DND-41 (cell line): Measurements from ENCODE around the gene SNAPC2.

Experiments used
- ATAC-seq: fragments of 200-7000 bp; cut with Tn5 transposase; 3 replicates; pipeline ENCODE4 v1.9.1; 2021; ENCODE audit warnings: low read depth; ENCODE audit not compliant: insufficient read depth
- DNase-seq: peaks from one replicate; pipeline ENCODE4 v3.0.0-alpha.2; 2020
- H2AFZ ChIP-seq: 2 replicates; pipeline ENCODE4 v1.6.0; 2012; ENCODE audit warnings: low read depth, low read length
- H3K27ac ChIP-seq: 2 replicates; pipeline ENCODE4 v1.5.1; 2012; ENCODE audit warnings: low read length, inconsistent platforms
- H3K27me3 ChIP-seq: fragments of 200-600 bp; sonication (generic); 2 replicates; pipeline ENCODE4 v1.6.0; 2012; ENCODE audit warnings: low read length, mild to moderate bottlenecking, inconsistent platforms; ENCODE audit not compliant: insufficient read depth, poor library complexity
- H3K36me3 ChIP-seq: 2 replicates; pipeline ENCODE4 v1.5.1; 2012; ENCODE audit warnings: low read length, inconsistent platforms; ENCODE audit not compliant: insufficient read depth
- H3K4me1 ChIP-seq: 2 replicates; pipeline ENCODE4 v1.5.1; 2012; ENCODE audit warnings: mild to moderate bottlenecking, low read length; ENCODE audit not compliant: insufficient read depth
- H3K4me2 ChIP-seq: 2 replicates; pipeline ENCODE4 v1.6.0; 2012; ENCODE audit warnings: mild to moderate bottlenecking, moderate library complexity, low read length, inconsistent platforms; ENCODE audit not compliant: insufficient read depth
- H3K4me3 ChIP-seq, 2 experiments: fragments of 200-600 bp in 1 of 2; shearing (Covaris generic) in 1 of 2; 2 replicates each; pipeline ENCODE4 v1.5.1; 2012 to 2016; ENCODE audit warnings: inconsistent platforms in 2 of 2, low read length in 2 of 2, mild to moderate bottlenecking in 2 of 2, low read depth in 1 of 2, moderate library complexity in 1 of 2
- H3K79me2 ChIP-seq: 2 replicates; pipeline ENCODE4 v1.6.0; 2012; ENCODE audit warnings: low read length, inconsistent platforms; ENCODE audit not compliant: insufficient read depth
- H3K9ac ChIP-seq: 2 replicates; pipeline ENCODE4 v1.6.0; 2012; ENCODE audit warnings: low read depth, mild to moderate bottlenecking, inconsistent platforms, low read length, moderate library complexity
- H3K9me3 ChIP-seq: 2 replicates; pipeline ENCODE4 v1.5.1; 2012; ENCODE audit warnings: low read length, moderate library complexity, mild to moderate bottlenecking, inconsistent platforms; ENCODE audit not compliant: insufficient read depth, severe bottlenecking
- H4K20me1 ChIP-seq: 2 replicates; pipeline ENCODE4 v1.6.0; 2012; ENCODE audit warnings: low read length; ENCODE audit not compliant: insufficient read depth
- EZH2 ChIP-seq: IDR thresholded peaks from 3 replicates; pipeline ENCODE4 v1.6.1; 2012; ENCODE audit warnings: borderline replicate concordance, low read depth, mild to moderate bottlenecking, moderate library complexity, low read length, inconsistent platforms; ENCODE audit not compliant: severe bottlenecking
- TF ChIP-seq, protein P1 (sequence below): IDR thresholded peaks from 2 replicates; pipeline ENCODE4 v1.5.1; 2012; ENCODE audit warnings: borderline replicate concordance, low read length, moderate library complexity, mild to moderate bottlenecking; ENCODE audit not compliant: poor library complexity, severe bottlenecking; ENCODE audit errors: extremely low read depth

SNAPC2 gene

DNA sequence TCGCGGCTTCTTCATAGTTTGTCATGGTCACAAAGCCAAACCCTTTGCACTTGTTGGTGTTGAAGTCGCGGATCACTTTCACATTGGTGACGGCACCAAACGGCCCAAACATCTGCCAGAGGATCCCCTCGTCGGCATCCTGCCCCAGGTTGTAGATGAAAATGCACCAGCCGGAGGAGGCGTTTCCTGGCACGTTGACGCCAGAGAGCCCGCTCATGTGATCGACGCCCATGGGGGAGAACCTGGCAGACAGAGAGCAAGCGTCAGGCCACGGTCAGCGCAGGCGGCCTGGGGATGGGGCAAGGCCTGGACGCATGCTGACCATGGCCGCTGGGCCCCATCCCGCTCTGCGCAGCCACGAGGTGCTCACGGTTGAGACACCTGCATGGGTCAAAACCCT, 43.4 kb downstream of the SNAPC2 start:
- H3K9me3 ChIP-seq: no peaks in the 10 kb centered on the region
- H3K4me3 ChIP-seq: no peak overlapping the region
- H3K4me1 ChIP-seq: no peaks in the 10 kb centered on the region
- H2AFZ ChIP-seq: no peak overlapping the region
- no peak overlapping the region for H3K4me2 ChIP-seq
- no peak overlapping the region for H3K27ac ChIP-seq
- DNase-seq (no peak), ATAC-seq (no peak)
- no peaks in the 10 kb centered on the region for H3K27me3 ChIP-seq
- peaks cover 24% of the 10 kb centered on the region for H4K20me1 ChIP-seq
- peaks cover 87% of the 10 kb centered on the region for H3K36me3 ChIP-seq
- TF ChIP-seq EZH2: no peak
- TF ChIP-seq, protein P1, sequence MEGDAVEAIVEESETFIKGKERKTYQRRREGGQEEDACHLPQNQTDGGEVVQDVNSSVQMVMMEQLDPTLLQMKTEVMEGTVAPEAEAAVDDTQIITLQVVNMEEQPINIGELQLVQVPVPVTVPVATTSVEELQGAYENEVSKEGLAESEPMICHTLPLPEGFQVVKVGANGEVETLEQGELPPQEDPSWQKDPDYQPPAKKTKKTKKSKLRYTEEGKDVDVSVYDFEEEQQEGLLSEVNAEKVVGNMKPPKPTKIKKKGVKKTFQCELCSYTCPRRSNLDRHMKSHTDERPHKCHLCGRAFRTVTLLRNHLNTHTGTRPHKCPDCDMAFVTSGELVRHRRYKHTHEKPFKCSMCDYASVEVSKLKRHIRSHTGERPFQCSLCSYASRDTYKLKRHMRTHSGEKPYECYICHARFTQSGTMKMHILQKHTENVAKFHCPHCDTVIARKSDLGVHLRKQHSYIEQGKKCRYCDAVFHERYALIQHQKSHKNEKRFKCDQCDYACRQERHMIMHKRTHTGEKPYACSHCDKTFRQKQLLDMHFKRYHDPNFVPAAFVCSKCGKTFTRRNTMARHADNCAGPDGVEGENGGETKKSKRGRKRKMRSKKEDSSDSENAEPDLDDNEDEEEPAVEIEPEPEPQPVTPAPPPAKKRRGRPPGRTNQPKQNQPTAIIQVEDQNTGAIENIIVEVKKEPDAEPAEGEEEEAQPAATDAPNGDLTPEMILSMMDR: no peak
- H3K9ac ChIP-seq: no peak overlapping the region
- 0 out of 2 replicates have a peak, but pooled peaks cover 2% of the 10 kb centered on the region for H3K79me2 ChIP-seq

DNA sequence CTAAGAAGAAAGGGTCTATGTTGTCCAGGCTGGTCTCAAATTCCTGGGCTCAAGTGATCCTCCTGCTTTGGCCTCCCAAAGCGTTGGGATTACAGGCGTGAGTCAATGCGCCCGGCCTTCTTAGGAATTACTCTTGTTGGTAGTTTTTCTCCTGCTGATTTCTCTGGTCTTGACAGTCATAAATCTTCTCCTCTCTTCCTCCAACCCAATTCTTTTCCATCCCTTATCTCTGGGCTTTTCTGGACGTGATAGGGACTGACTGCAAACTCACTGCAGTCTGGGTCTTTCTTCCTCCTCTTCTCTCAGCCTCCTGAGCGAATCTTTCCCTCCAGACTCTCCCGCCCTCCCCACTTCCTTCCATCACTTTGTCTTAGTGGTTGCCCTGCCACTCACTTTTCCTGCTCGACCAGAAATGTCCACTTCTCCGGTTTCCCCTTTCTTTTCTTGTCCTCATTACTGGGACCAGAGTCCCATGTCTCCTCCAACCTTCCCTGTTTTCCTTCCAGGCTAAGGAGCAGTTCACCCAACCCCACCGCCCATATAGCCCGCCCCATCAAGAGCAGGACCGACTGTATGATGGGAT, 45.2 kb downstream of the SNAPC2 start:
- H3K79me2 ChIP-seq: 0 out of 2 replicates have a peak, but pooled peaks cover 6% of the 10 kb centered on the region
- no peak overlapping the region for H2AFZ ChIP-seq
- H3K9me3 ChIP-seq: no peaks in the 10 kb centered on the region
- H3K9ac ChIP-seq: no peak overlapping the region
- H3K4me1 ChIP-seq: no peaks in the 10 kb centered on the region
- H3K27me3 ChIP-seq: no peaks in the 10 kb centered on the region
- peaks cover 93% of the 10 kb centered on the region for H3K36me3 ChIP-seq
- no peak for TF ChIP-seq EZH2
- TF ChIP-seq, protein P1: no peak
- no peak overlapping the region for H3K4me2 ChIP-seq
- H3K27ac ChIP-seq: no peak overlapping the region
- DNase-seq (no peak), ATAC-seq (no peak)
- H4K20me1 ChIP-seq: peaks cover 28% of the 10 kb centered on the region
- H3K4me3 ChIP-seq: no peak overlapping the region

DNA sequence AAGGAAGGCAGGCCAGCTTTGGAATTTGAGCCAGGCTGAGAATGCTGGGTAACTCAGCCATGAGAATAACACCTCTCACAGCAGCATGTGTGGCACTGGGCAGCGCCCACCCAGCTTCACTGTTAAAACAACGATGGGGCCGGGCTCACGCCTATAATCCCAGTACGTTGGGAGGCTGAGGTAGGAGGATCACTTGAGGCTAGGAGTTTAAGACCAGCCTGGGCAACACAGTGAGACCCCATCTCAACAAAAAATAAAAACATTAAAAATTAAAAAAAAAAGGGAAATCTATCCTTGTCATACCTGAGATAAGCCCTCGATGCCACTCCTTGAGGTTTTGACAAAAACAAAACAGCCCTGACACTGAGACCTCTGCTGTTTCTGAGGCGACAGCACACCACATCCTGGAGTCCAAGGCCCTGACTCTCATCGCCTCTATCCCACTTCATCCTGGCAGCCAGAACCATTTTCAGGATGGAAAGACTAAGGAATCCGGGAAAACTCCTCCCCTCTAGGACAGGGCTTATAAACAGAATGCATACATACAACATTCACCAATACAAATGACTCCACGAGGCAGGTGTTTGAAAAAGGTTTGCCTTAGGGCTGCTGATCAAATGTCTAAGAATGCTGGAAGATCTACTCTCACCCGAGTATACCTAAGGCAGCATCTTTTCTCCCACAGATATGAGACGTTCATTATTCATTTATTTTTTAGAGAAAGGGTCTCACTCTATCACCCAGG, 46.0 kb downstream of the SNAPC2 start:
- Histone ChIP-seq H3K27ac (no peak overlapping the region), H3K4me2 (no peak overlapping the region), H3K9me3 (no peaks in the 10 kb centered on the region), H4K20me1 (peaks cover 31% of the 10 kb centered on the region), H3K36me3 (peaks cover 93% of the 10 kb centered on the region), H3K9ac (no peak overlapping the region), H3K4me1 (no peaks in the 10 kb centered on the region), H3K79me2 (0 out of 2 replicates have a peak, but pooled peaks cover 8% of the 10 kb centered on the region), H3K4me3 (no peak overlapping the region), H2AFZ (no peak overlapping the region), H3K27me3 (no peaks in the 10 kb centered on the region)
- TF ChIP-seq EZH2: no peak
- TF ChIP-seq, protein P1: no peak
- no peak for ATAC-seq
- DNase-seq: no peak
